ENCODE results near the gene RHBDF2. TPM values are rescaled to one million over a fixed set of nuclear protein-coding genes. Genes with fewer than 3 reads are reported as not detected.
A peak's percentile ranks its signal among the peaks of the same experiment; 100 is the strongest.

Gene RHBDF2
- total RNA-seq, 1 donor from 2014 or later, result 189 TPM

DNA sequence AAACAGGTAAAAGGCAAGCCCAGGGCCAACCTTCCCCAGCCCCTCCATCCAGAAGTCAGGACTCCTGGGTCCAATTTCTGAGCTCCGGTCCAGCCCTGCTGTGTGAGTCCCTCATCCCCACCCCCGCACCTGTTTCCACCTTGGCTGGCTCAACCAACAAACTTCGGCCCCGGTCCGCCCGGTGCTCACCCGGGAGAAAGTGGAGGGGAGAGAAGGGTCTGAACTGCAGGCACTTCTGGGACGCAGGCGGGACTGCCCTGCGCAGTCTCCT is 541 bp downstream of the RHBDF2 start:
- TF ChIP-seq, protein P1, sequence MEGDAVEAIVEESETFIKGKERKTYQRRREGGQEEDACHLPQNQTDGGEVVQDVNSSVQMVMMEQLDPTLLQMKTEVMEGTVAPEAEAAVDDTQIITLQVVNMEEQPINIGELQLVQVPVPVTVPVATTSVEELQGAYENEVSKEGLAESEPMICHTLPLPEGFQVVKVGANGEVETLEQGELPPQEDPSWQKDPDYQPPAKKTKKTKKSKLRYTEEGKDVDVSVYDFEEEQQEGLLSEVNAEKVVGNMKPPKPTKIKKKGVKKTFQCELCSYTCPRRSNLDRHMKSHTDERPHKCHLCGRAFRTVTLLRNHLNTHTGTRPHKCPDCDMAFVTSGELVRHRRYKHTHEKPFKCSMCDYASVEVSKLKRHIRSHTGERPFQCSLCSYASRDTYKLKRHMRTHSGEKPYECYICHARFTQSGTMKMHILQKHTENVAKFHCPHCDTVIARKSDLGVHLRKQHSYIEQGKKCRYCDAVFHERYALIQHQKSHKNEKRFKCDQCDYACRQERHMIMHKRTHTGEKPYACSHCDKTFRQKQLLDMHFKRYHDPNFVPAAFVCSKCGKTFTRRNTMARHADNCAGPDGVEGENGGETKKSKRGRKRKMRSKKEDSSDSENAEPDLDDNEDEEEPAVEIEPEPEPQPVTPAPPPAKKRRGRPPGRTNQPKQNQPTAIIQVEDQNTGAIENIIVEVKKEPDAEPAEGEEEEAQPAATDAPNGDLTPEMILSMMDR (IDR thresholded peaks at IDR 0.05), result no peak
- Mint-ChIP-seq H3K27ac (peak overlapping the region; percentile 95), H3K4me3 (peak overlapping the region; percentile 99), H3K4me1 (peaks cover 65% of the 10 kb centered on the region), H3K27me3 (no peaks in the 10 kb centered on the region), H3K9me3 (no peaks in the 10 kb centered on the region), H3K36me3 (ENCODE audit: low read depth) (peaks cover 37% of the 10 kb centered on the region)
- intact Hi-C loops (cut with micrococcal nuclease), result loop anchor here (1.0 kb wide), 4 partner anchors 8 to 47 kb away; partner anchors contain the start of gene UBE2O
- DNase-seq (no peak), ATAC-seq (ENCODE audit: low read depth) (peak; percentile 7)
- CTCF ChIA-PET, result interaction anchor here (1.4 to 11.4 kb wide), 4 partner anchors 10 to 35 kb away, joined by 3 to 129 read pairs (median 4); partner anchors contain the start of gene AANAT
- POLR2A ChIA-PET, result interaction anchor here (1.0 to 21.4 kb wide), 6 partner anchors 18 to 230 kb away, joined by 3 to 769 read pairs (median 6); partner anchors contain the start of gene AANAT

DNA sequence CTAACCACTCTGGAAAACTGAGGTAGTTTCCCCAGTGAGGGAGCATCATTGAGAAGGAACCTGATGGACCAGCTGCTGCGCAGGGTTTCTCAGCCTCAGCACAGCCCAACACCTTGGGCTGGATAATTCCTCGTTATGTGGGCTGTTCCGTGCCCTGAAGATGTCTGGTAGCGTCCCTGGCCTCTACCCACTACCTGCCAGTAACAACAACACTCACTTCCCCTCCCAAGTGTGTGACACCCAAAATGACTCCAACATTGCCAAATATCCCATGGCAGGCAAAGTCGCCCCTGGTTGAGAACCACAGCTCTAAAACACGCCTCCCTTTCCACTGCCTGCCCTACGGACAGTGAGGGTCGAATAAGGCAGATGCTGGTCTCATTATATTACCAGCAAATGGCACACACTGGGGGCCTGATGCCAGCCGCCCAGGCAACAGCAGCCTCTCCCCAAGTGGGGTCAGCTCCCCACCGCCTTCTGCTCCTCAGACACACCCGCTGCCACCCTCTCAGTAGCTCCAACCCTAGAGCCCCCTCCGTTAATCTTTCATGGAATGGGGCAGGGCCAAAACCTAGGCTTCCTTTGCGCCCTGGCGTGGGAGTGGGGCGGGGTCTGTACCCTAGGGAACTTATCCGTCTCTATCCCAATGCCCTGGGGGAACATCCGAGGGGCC is 1.0 kb downstream of the RHBDF2 start:
- H3K4me1 Mint-ChIP-seq, result peaks cover 69% of the 10 kb centered on the region
- H3K9me3 Mint-ChIP-seq, result no peaks in the 10 kb centered on the region
- peak overlapping the region; percentile 99 for H3K4me3 Mint-ChIP-seq
- intact Hi-C loops (cut with micrococcal nuclease), result no loop called here
- no peak for ATAC-seq (ENCODE audit: low read depth)
- H3K36me3 Mint-ChIP-seq (ENCODE audit: low read depth), result peaks cover 39% of the 10 kb centered on the region
- no peak for DNase-seq
- TF ChIP-seq, protein P1 (IDR thresholded peaks at IDR 0.05), result no peak
- H3K27ac Mint-ChIP-seq, result peak overlapping the region; percentile 95
- no peaks in the 10 kb centered on the region for H3K27me3 Mint-ChIP-seq
- ChIA-PET CTCF (interaction anchor here (1.4 to 11.4 kb wide), 5 partner anchors 10 to 35 kb away, joined by 3 to 129 read pairs (median 4); partner anchors contain the start of gene AANAT), POLR2A (interaction anchor here (0.8 to 21.4 kb wide), 11 partner anchors 16 to 236 kb away, joined by 3 to 769 read pairs (median 4); partner anchors contain the start of genes AANAT, JMJD6, METTL23 and UBALD2)

GRCh38 chr17:76499267-76499667 is 2.0 kb downstream of the RHBDF2 start:
- DNase-seq (no peak), ATAC-seq (ENCODE audit: low read depth) (no peak)
- intact Hi-C loops (cut with micrococcal nuclease), result no loop called here
- TF ChIP-seq, protein P1 (IDR thresholded peaks at IDR 0.05), result no peak
- peaks cover 40% of the 10 kb centered on the region for H3K36me3 Mint-ChIP-seq (ENCODE audit: low read depth)
- ChIA-PET POLR2A (interaction anchor here (0.7 to 21.4 kb wide), 13 partner anchors 16 to 1488 kb away, joined by 3 to 769 read pairs (median 4); partner anchors contain the start of genes AANAT, JMJD6, METTL23 and UBALD2), CTCF (interaction anchor here (1.0 to 11.4 kb wide), 6 partner anchors 9 to 46 kb away, joined by 3 to 129 read pairs (median 4); partner anchors contain the start of gene AANAT)
- H3K27me3 Mint-ChIP-seq, result no peaks in the 10 kb centered on the region
- H3K4me1 Mint-ChIP-seq, result peaks cover 79% of the 10 kb centered on the region
- H3K27ac Mint-ChIP-seq, result peak overlapping the region; percentile 95
- no peaks in the 10 kb centered on the region for H3K9me3 Mint-ChIP-seq
- peak overlapping the region; percentile 99 for H3K4me3 Mint-ChIP-seq

DNA sequence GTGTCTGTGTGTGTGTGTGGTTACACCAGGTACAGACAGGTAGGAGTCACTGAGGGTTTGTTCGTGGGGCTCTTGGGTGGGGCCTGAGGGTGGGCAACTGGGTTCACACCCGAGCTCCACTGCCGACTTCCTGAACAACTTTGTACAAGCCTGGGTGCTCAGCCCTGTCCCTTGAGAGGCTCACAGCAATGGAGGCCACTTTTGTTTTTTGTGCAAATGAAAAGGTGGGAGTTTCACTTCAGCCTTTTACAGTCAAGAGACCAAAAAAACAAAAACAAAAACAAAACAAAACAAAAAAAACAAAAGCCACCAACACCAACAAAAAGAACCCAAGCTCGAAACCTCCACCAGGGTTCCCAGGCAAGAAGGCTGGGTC is 2.4 kb downstream of the RHBDF2 start:
- Mint-ChIP-seq H3K4me3 (peak overlapping the region; percentile 99), H3K4me1 (peaks cover 80% of the 10 kb centered on the region), H3K27me3 (no peaks in the 10 kb centered on the region), H3K9me3 (no peaks in the 10 kb centered on the region), H3K36me3 (ENCODE audit: low read depth) (peaks cover 40% of the 10 kb centered on the region), H3K27ac (peak overlapping the region; percentile 95)
- ATAC-seq (ENCODE audit: low read depth) (peak; percentile 19), DNase-seq (no peak)
- CTCF ChIA-PET, result interaction anchor here (1.0 to 11.4 kb wide), 5 partner anchors 18 to 45 kb away, joined by 4 to 129 read pairs (median 4); partner anchors contain the start of gene AANAT
- POLR2A ChIA-PET, result interaction anchor here (0.7 to 21.4 kb wide), 12 partner anchors 16 to 1487 kb away, joined by 3 to 769 read pairs (median 4); partner anchors contain the start of genes AANAT, JMJD6, METTL23 and UBALD2
- intact Hi-C loops (cut with micrococcal nuclease), result no loop called here
- TF ChIP-seq, protein P1 (IDR thresholded peaks at IDR 0.05), result no peak
